Measurements from ENCODE around the gene NDOR1.

The NDOR1 gene

DNA sequence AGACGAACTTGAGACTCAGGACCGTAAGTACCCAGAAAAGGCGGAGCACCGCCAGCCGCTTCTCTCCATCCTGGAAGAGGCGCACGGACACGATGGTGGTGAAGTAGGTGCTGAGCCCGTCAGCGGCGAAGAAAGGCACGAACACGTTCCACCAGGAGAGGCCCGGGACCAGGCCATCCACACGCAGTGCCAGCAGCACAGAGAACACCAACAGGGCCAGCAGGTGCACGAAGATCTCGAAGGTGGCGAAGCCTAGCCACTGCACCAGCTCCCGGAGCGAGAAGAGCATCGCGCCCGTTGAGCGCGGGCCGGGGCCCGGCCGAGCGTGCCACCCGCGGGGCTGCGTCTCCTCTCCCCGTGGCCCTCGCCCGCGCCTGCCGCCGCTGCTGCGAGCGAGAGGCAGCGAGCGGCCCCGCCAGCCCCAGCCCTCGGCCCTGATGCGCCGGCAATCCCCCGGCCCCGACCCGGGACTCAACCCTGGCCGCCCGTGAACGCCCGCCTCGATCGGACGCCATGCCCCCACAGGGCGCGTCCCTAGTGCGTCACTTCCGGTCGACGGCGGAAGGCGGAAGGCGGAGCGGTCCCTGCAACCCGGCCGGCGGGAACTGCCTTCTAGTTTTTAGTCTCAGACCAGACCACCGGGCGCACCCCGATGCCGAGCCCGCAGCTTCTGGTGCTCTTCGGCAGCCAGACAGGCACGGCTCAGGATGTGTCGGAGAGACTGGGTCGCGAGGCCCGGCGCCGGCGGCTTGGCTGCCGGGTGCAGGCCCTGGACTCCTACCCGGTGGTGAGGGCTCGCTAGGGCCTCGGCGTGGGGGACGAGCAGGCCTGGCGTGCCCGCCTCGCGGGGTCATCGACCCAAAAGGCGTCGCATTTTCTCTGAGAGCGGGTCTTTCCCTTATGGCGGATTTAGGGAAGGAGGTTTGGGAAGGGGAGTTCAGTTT lies at the start of gene NDOR1, which contains the start of gene TMEM203:
Gene NDOR1, plus strand, starts transcription at position 575 of the 944 bp plus-strand sequence. Its CDS starts 78 bp downstream, at position 653.
Gene TMEM203, minus strand, starts transcription at position 523 of the 944 bp plus-strand sequence. Its CDS starts 234 bp downstream, at position 289.
- peak; percentile 95 for DNase-seq (ENCODE audit: low spot score)

DNA sequence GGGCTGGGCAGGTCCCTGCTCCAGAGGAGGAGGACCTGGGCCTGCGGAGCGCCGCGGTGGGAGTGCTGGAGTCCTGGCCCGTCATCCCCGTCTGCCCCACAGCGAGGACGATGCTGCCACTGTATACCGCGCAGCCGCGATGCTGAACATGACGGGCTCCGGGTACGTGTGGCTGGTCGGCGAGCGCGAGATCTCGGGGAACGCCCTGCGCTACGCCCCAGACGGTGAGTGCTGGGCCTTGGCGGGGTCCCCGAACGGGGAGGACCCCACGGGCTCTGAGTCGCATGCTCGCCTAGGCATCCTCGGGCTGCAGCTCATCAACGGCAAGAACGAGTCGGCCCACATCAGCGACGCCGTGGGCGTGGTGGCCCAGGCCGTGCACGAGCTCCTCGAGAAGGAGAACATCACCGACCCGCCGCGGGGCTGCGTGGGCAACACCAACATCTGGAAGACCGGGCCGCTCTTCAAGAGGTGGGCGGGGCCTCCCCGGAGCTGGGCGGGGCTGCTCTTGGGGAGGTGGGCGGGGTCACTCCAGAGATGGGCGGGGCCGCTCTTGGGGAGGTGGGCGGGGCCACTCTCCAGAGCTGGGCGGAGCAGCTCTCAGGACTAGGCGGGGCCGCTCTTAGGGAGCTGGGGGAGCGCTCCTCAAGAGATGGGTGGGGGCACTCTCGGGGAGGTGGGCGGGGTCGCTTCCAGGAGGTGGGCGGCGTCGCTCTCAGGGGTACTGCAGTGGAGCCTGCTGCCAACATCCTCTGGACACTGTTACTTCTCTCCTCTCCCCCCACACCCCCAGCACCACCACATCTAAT lies 48.7 kb upstream of the NDOR1 start:
- peak; percentile 56 for DNase-seq (ENCODE audit: low spot score)

DNA sequence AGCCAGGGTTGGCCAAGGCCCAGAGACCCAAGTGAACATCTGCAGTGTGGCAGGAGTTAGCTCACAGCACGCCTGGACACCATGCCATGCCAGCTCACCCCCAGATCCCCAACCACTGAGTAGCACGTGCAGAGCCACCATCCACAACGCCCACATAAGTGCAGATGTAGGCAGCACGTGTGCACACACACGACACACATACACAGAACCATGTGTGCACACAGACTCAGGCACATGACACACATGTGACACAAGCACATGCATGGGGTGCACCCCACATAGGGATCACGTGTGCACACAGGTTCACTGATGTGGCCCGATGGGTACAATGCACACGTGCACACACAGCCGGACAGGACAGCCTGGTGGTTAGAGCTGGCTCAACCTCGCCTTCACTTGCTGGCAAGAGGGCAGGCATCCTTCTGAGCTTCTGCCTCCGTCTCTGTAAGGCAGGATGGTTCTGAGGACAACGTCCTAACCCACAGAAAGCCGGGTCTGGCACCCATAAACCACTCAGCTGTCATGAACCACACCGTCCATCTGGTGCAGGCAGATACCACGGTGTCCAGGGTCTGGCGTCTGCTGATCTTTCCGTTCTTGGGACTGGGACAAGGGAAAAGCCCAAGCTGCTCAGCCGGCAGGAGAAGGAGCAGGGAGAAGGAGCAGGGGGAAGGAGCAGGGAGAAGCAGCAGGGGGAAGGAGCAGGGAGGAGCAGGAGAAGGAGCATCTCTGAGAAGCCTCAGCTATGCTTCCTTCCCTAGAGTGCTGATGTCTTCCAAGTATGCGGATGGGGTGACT lies 47.7 kb upstream of the NDOR1 start:
- no peak for DNase-seq (ENCODE audit: low spot score)

DNA sequence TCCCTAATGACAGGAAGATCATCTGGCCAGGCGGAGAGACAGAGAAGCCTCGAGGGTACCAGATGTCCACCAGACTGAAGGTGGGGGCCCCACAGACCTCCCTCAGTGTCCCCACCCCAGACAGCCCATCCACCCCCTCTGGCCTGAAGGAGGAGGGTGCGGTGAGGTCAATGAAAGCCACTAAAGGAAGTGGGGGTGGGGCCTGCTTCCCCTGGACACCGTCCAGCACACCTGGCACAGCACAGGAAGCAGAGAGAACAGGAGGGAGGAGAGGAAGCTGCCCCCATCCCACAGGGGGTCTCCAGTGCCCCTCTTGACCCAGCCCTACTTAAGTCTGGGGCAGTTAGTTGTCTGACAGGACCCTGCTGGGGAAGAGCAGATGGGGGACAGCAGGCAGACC lies 46.9 kb upstream of the NDOR1 start:
- no peak for DNase-seq (ENCODE audit: low spot score)

DNA sequence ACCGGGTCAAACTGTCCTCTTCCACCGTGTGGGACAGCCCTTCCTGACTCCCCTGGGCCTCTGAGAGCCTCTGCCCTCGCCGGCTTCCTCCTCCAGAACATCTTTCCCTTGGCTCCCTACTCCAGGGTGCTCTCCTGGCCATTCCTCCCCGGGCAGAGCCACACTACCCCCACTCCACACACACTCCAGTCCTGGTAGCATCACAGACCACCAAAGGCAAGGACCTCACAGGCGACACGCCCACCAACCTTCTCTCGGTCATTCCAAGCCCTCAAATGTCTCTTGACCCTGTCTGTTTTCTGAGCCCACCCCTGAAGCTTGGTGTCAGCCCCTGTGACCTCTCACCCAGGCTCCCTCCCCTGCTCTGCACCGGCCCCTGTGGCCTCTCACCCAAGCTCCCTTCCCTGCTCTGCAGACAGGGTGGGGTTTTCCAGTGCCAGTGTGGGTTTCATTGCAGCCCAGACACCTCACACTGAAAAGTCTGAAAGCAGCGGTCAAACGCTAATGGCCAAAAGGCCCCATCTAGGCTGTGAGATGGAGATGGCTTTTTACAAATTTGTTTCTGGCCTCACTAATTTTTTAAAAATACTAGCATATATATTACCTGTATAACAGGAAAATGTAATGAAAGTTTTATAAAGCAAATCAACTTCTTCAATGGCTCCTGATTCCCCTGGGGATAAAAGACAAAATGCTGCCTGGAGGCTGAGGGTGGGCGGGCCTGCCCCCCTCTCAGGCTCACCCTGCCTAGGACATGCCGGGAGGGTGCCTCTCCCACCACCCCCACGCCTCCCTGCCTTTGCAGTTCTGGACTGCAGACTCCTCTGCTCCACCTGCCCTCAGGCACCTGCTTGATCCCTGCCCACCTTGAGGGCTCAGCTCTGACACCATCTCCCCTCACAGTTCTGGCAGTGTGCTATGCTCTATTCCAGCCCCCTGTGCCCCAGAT lies 46.1 kb upstream of the NDOR1 start:
- no peak for DNase-seq (ENCODE audit: low spot score)

DNA sequence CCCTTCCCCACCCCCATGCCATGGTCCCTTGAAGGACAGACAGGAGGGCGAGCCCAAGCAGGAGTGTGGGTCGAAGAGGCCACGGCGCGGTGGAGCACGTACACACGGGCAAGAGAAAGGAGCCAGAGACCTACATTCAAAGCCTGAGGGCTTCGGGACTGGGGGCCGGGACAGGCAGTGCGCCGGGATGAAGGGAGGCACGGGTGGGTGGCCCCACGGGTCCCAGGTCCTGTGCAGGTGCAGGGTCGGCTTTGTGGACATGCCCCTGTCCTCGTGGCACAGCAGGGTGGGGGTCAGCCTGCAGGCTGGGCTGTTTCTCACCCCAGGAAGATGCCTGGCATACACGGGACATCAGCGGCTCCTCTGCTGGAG lies 45.5 kb upstream of the NDOR1 start:
- no peak for DNase-seq (ENCODE audit: low spot score)

DNA sequence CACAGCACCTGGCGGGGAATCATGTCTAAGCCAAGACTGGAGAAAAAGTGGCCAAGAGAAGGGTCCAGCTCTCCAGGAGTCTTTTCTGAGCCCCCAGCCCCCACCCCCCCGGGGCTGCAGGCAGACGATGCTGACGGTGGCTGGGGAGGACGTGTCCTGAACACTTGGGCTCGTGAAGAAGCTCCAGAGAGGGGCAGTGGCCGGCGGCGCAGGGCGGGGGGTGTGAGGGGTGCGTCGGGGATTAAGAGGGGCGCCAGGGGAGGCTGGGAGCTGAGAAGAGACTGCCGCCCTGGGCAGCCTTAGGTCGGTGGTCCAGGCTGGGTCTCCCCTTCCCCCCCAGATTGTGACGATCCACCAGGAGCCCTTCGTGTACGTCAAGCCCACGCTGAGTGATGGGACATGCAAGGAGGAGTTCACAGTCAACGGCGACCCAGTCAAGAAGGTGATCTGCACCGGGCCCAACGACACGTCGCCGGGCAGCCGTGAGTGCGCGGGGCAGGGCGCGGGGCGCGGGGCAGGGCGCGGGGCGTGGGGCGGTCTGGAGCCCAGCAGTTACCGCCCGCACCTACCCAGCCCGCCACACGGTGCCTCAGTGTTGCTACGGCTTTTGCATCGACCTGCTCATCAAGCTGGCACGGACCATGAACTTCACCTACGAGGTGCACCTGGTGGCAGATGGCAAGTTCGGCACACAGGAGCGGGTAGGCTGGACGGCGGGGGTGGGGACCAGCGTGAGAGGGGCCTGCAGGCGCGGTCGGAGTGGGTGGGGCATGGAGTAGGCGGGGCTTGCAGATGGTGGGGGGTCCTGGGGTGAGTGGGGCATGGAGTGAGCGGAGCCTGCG lies 44.6 kb upstream of the NDOR1 start:
- DNase-seq (ENCODE audit: low spot score), result no peak

DNA sequence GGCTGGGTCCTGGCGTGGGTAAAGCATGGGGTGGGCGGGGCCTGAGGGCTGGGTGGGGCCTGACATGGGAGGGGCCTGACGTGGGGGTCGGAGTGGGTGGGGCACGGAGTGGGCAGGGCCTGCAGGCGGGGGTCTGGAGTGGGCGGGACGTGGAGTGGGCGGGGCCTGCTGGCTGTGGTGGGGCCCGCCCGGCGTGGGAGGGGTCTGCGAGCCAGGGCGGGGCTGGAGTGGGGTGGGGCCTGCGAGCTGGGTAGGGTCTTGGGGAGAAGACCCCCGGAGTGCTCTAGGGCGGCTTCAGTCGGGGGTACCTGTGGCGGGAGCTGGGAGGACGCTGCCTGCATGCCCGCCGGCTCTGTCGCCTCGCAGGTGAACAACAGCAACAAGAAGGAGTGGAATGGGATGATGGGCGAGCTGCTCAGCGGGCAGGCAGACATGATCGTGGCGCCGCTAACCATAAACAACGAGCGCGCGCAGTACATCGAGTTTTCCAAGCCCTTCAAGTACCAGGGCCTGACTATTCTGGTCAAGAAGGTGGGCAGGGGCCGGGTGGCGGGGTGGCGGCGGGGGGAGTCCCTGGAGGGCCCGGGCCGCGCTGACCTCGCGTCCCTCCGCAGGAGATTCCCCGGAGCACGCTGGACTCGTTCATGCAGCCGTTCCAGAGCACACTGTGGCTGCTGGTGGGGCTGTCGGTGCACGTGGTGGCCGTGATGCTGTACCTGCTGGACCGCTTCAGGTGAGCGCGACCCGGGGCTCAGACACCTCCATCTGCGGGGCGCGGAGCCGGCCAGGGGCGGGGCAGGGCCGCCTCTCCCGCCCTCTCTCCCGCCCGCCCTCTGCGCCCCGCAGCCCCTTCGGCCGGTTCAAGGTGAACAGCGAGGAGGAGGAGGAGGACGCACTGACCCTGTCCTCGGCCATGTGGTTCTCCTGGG lies 43.7 kb upstream of the NDOR1 start:
- DNase-seq (ENCODE audit: low spot score), result no peak

DNA sequence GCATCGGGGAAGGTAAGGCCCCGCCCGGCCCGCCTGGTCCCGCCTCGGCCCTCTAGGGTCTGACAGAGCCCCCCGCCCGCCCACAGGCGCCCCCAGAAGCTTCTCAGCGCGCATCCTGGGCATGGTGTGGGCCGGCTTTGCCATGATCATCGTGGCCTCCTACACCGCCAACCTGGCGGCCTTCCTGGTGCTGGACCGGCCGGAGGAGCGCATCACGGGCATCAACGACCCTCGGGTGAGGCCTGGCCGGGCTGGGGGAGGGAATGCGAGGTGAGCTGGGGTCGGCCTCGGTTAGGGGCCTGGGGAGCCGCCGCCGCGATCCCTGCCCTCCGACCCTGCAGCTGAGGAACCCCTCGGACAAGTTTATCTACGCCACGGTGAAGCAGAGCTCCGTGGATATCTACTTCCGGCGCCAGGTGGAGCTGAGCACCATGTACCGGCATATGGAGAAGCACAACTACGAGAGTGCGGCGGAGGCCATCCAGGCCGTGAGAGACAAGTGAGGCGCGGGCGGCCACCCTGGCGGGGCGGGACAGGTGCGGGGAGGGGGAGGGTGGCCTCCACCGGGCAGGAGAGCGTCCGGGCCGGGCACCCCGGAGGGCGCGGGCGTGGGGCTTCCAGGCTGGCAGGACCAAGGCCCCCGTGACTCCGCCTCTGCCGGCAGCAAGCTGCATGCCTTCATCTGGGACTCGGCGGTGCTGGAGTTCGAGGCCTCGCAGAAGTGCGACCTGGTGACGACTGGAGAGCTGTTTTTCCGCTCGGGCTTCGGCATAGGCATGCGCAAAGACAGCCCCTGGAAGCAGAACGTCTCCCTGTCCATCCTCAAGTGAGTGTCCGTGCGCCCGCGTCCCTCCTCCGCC lies 42.8 kb upstream of the NDOR1 start:
- peak; percentile 56 for DNase-seq (ENCODE audit: low spot score)

DNA sequence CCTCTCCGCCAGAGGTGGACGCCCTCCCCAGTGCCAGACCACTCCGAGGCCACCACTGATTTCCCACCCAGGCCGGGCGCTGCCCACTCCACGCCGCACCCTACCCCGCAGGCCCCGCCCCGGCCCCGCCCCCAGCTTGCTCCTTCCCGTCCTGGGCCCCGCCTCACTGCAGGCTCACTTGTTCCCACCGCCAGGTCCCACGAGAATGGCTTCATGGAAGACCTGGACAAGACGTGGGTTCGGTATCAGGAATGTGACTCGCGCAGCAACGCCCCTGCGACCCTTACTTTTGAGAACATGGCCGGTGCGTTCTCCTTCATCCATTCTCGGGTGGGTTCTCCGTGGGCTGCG lies 42.2 kb upstream of the NDOR1 start:
- peak; percentile 59 for DNase-seq (ENCODE audit: low spot score)

DNA sequence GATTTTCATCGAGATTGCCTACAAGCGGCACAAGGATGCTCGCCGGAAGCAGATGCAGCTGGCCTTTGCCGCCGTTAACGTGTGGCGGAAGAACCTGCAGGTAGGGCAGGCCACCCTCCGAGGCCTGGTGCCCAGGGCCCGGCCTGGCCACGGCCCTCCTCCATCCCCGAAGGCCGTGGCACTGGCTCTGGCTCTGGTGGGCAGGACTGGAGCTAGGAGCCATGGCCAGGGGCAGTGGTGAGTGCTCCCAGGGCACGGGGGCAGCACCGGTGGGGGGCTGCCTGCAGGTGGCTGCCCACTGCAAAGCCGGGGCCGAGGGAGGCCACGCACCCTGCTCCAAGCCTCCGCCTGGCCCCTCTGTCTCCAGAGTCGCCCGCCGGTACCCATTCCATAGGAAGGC lies 41.7 kb upstream of the NDOR1 start:
- DNase-seq (ENCODE audit: low spot score), result no peak

DNA sequence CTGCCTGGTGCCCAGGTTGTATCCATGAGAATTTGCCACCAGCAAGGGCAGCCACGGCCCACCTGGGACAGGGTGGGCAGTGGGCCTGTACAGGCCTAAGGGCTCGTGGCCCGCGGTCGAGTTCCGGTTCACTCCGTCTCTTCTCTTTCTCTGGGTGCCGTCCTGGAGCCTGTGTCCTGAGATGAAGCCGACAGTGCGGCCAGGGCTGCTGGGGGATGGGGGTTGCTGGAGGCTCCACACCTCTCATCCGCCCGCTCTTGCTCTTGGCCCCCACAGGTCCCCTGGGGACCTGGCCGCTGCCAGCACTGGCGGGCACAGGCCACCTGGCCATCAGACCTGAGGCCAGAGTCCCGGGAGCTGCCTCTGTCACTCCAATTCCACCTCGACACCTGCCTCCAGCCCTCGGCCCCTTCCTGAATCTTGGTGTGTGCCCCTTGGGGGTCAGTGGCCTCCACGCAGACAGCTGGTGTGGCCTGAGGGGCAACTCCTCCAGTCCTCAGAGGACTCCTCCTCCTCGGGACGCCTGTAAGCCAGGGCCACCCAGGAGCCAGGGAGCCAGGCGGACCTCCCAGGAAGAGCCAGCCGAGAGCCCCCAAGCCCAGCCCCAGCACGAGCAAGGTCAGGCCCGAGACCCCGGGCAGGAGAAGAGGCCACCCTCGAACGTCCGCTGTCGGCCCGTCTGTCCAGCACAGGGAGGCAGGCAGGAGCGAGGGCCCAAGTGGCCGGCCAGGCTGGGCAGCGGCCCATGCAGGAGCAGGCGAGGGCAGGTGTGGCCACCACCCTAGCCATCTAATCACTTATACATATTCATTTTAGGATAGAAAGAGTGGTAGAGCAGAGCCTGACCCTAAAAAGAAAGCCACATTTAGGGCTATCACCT lies 40.9 kb upstream of the NDOR1 start:
- DNase-seq (ENCODE audit: low spot score), result no peak

DNA sequence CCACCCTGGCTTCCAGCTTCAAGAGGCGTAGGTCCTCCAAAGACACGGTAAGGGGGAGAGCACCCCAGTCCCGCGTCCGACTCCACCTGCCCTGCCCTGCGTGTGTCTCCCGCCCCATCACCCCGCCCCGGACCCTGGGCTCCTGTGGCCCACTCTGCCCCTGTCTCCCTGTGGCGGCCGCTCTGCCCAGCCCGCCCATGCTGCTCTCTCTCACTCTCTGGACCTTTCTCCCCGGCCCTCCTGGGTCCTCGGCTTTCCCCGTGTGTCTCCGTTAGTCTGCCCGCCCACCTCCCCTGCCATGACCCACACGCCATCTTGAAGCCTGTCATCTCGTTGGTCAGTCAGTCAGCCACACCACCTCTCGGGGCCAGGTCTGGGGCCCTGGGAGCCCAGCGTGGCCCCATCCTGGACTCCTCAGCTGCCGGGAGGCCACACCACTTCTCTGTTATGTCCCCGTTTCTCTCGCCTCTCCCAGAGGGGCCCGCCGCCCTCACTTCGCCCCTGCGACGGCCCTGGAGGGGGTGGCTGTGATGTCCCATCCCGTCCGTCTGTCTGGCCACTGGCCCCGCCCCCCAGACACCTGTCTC lies 40.2 kb upstream of the NDOR1 start:
- no peak for DNase-seq (ENCODE audit: low spot score)

DNA sequence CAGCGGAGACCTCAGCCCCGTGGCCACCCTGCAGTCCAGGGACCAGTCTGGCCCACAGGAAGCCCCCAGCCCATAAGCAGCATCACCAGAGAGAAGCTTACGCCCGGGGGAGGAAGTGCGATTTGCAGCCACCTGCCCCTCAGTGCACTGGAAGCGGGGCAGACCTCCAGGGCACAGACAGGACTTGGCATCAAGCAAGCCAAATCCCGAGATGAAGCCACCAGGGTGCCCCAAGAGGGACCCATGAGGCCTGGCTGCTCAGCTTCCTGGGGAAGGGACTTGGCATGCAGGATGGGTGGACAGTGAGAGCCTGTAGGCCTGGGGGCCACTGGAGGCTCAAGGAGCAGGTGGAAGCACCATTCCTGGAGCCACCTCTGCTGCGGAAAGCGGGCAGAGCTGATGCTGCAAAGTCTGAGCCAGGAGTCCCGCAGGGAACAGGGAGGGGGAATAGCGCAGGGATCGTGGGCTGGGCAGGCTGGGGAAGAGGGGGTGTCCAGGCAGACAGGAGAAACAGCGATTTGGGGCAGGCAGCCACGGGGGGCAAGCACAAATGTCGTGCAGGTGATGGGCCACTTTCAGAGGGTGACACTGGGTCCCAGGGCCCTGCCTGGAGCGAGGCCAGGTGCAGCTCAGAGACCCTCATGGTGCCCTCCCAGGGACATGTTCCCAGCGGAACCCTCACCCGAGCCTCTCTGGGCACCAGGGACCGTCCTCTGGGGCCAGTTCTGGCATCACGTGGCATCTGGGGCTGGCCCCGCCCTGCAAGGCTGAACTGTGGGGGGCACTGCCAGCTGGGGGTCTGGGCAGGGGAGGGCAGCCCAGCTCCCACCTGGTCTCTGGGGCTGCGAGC lies 38.9 kb upstream of the NDOR1 start:
- DNase-seq (ENCODE audit: low spot score), result no peak

DNA sequence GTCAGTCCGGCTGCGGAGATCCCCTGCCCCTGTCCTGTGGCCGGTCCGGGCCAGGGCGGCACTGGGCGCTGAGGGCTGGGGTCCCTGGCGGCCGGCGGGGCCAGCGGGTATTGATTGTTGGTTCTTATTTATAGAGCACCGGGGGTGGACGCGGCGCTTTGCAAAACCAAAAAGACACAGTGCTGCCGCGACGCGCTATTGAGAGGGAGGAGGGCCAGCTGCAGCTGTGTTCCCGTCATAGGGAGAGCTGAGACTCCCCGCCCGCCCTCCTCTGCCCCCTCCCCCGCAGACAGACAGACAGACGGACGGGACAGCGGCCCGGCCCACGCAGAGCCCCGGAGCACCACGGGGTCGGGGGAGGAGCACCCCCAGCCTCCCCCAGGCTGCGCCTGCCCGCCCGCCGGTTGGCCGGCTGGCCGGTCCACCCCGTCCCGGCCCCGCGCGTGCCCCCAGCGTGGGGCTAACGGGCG lies 38.2 kb upstream of the NDOR1 start:
- DNase-seq (ENCODE audit: low spot score), result no peak
